ENCODE results near the gene PTGER4.
"Not testable (repeated sequence)": the region's sequence is repeated elsewhere in the genome, so short reads cannot be mapped to it uniquely, and the experiment has no call there.

Gene PTGER4

GRCh38 chr5:40687321-40687720 lies 7.6 kb downstream of the PTGER4 start:
- ATAC-seq (replicated peaks; ENCODE audit: extremely low read depth, poor library complexity, severe bottlenecking) (peak; percentile 41), DNase-seq (ENCODE audit: low spot score in 2 of 2) (no peak)
- no peaks in the 10 kb centered on the region for H3K9me3 Mint-ChIP-seq
- peak overlapping the region; percentile 99 for H3K4me3 Mint-ChIP-seq
- H3K27me3 Mint-ChIP-seq: no peaks in the 10 kb centered on the region
- peaks cover 90% of the 10 kb centered on the region for H3K4me1 Mint-ChIP-seq
- peaks cover 58% of the 10 kb centered on the region for H3K36me3 Mint-ChIP-seq (ENCODE audit: insufficient read depth)
- H3K27ac Mint-ChIP-seq (ENCODE audit: low read depth): peak overlapping the region; percentile 90

- ATAC-seq (replicated peaks; ENCODE audit: extremely low read depth, poor library complexity, severe bottlenecking): peak; percentile 76
- H3K4me1 Mint-ChIP-seq: peaks cover 83% of the 10 kb centered on the region
- no peaks in the 10 kb centered on the region for H3K27me3 Mint-ChIP-seq
- peaks cover 60% of the 10 kb centered on the region for H3K36me3 Mint-ChIP-seq (ENCODE audit: insufficient read depth)
- H3K27ac Mint-ChIP-seq (ENCODE audit: low read depth): peak overlapping the region; percentile 90
- DNase-seq (ENCODE audit: low spot score in 2 of 2): peak; percentile 79 to 82
- H3K9me3 Mint-ChIP-seq: no peaks in the 10 kb centered on the region
- peak overlapping the region; percentile 99 for H3K4me3 Mint-ChIP-seq
These were observed 8.5 kb downstream of the PTGER4 start for GRCh38 chr5:40688127-40688761.

GRCh38 chr5:40688996-40689395 lies 9.3 kb downstream of the PTGER4 start:
- no peak for DNase-seq (ENCODE audit: low spot score in 2 of 2)
- H3K36me3 Mint-ChIP-seq (ENCODE audit: insufficient read depth): peaks cover 60% of the 10 kb centered on the region
- peak overlapping the region; percentile 17 for H3K4me3 Mint-ChIP-seq
- no peaks in the 10 kb centered on the region for H3K9me3 Mint-ChIP-seq
- no peaks in the 10 kb centered on the region for H3K27me3 Mint-ChIP-seq
- peak overlapping the region; percentile 90 for H3K27ac Mint-ChIP-seq (ENCODE audit: low read depth)
- peaks cover 75% of the 10 kb centered on the region for H3K4me1 Mint-ChIP-seq
- ATAC-seq (replicated peaks; ENCODE audit: extremely low read depth, poor library complexity, severe bottlenecking): no peak

GRCh38 chr5:40689438-40689837 lies 9.7 kb downstream of the PTGER4 start:
- H3K27ac Mint-ChIP-seq (ENCODE audit: low read depth): peak overlapping the region; percentile 90
- H3K4me3 Mint-ChIP-seq: peak overlapping the region; percentile 17
- H3K36me3 Mint-ChIP-seq (ENCODE audit: insufficient read depth): peaks cover 64% of the 10 kb centered on the region
- H3K4me1 Mint-ChIP-seq: peaks cover 71% of the 10 kb centered on the region
- DNase-seq (ENCODE audit: low spot score in 2 of 2) (no peak), ATAC-seq (replicated peaks; ENCODE audit: extremely low read depth, poor library complexity, severe bottlenecking) (no peak)
- no peaks in the 10 kb centered on the region for H3K27me3 Mint-ChIP-seq
- H3K9me3 Mint-ChIP-seq: no peaks in the 10 kb centered on the region

GRCh38 chr5:40690267-40690666 lies 10.6 kb downstream of the PTGER4 start:
- Mint-ChIP-seq H3K4me1 (peaks cover 65% of the 10 kb centered on the region), H3K9me3 (no peaks in the 10 kb centered on the region), H3K27me3 (no peaks in the 10 kb centered on the region), H3K27ac (ENCODE audit: low read depth) (peak overlapping the region; percentile 25), H3K36me3 (ENCODE audit: insufficient read depth) (peaks cover 70% of the 10 kb centered on the region), H3K4me3 (no peak overlapping the region)
- DNase-seq (ENCODE audit: low spot score in 2 of 2): no peak
- no peak for ATAC-seq (replicated peaks; ENCODE audit: extremely low read depth, poor library complexity, severe bottlenecking)

GRCh38 chr5:40691894-40692293 lies 12.2 kb downstream of the PTGER4 start:
- Mint-ChIP-seq H3K9me3 (no peaks in the 10 kb centered on the region), H3K27ac (ENCODE audit: low read depth) (peak overlapping the region; percentile 10), H3K27me3 (no peaks in the 10 kb centered on the region), H3K4me3 (no peak overlapping the region), H3K36me3 (ENCODE audit: insufficient read depth) (peaks cover 75% of the 10 kb centered on the region), H3K4me1 (peaks cover 54% of the 10 kb centered on the region)
- no peak for ATAC-seq (replicated peaks; ENCODE audit: extremely low read depth, poor library complexity, severe bottlenecking)
- no peak for DNase-seq (ENCODE audit: low spot score in 2 of 2)

- Mint-ChIP-seq H3K4me1 (peaks cover 31% of the 10 kb centered on the region), H3K36me3 (ENCODE audit: insufficient read depth) (peaks cover 57% of the 10 kb centered on the region), H3K9me3 (no peaks in the 10 kb centered on the region), H3K27me3 (no peaks in the 10 kb centered on the region), H3K4me3 (no peak overlapping the region), H3K27ac (ENCODE audit: low read depth) (no peak overlapping the region)
- no peak for ATAC-seq (replicated peaks; ENCODE audit: extremely low read depth, poor library complexity, severe bottlenecking)
- no peak for DNase-seq (ENCODE audit: low spot score in 2 of 2)
These were observed 14.7 kb downstream of the PTGER4 start for GRCh38 chr5:40694433-40694832.

GRCh38 chr5:40700116-40700782 lies 20.5 kb downstream of the PTGER4 start:
- Mint-ChIP-seq H3K4me3 (no peak overlapping the region), H3K36me3 (ENCODE audit: insufficient read depth) (peaks cover 21% of the 10 kb centered on the region), H3K9me3 (peaks cover 26% of the 10 kb centered on the region), H3K4me1 (peaks cover 16% of the 10 kb centered on the region), H3K27ac (ENCODE audit: low read depth) (no peak overlapping the region), H3K27me3 (no peaks in the 10 kb centered on the region)
- ATAC-seq (replicated peaks; ENCODE audit: extremely low read depth, poor library complexity, severe bottlenecking) (no peak), DNase-seq (ENCODE audit: low spot score in 2 of 2) (no peak)

GRCh38 chr5:40702027-40702426 lies 22.3 kb downstream of the PTGER4 start:
- H3K27ac Mint-ChIP-seq (ENCODE audit: low read depth); H3K4me1 Mint-ChIP-seq; ATAC-seq (replicated peaks; ENCODE audit: extremely low read depth, poor library complexity, severe bottlenecking); H3K4me3 Mint-ChIP-seq; DNase-seq (ENCODE audit: low spot score in 2 of 2); H3K27me3 Mint-ChIP-seq: not testable (repeated sequence)
- Mint-ChIP-seq H3K9me3 (peaks cover 30% of the 10 kb centered on the region), H3K36me3 (ENCODE audit: insufficient read depth) (peaks cover 12% of the 10 kb centered on the region)

- H3K4me3 Mint-ChIP-seq, H3K27me3 Mint-ChIP-seq: not testable (repeated sequence)
These were observed 25.8 kb downstream of the PTGER4 start for GRCh38 chr5:40705484-40705883.

GRCh38 chr5:40710575-40710974 lies 30.9 kb downstream of the PTGER4 start:
- DNase-seq (ENCODE audit: low spot score in 2 of 2); H3K27me3 Mint-ChIP-seq; H3K4me3 Mint-ChIP-seq; ATAC-seq (replicated peaks; ENCODE audit: extremely low read depth, poor library complexity, severe bottlenecking); H3K36me3 Mint-ChIP-seq (ENCODE audit: insufficient read depth); H3K9me3 Mint-ChIP-seq; H3K27ac Mint-ChIP-seq (ENCODE audit: low read depth): not testable (repeated sequence)
- peaks cover 12% of the 10 kb centered on the region for H3K4me1 Mint-ChIP-seq

More at GRCh38 chr5:40705484-40705883, 25.8 kb downstream of the PTGER4 start:
- ATAC-seq (replicated peaks; ENCODE audit: extremely low read depth, poor library complexity, severe bottlenecking); H3K36me3 Mint-ChIP-seq (ENCODE audit: insufficient read depth); DNase-seq (ENCODE audit: low spot score in 2 of 2); H3K27ac Mint-ChIP-seq (ENCODE audit: low read depth): not testable (repeated sequence)
- H3K4me1 Mint-ChIP-seq: peaks cover 21% of the 10 kb centered on the region
- H3K9me3 Mint-ChIP-seq: peaks cover 30% of the 10 kb centered on the region

GRCh38 chr5:40714001-40714400 lies 34.3 kb downstream of the PTGER4 start:
- DNase-seq (ENCODE audit: low spot score in 2 of 2) (no peak), ATAC-seq (replicated peaks; ENCODE audit: extremely low read depth, poor library complexity, severe bottlenecking) (no peak)
- Mint-ChIP-seq H3K36me3 (ENCODE audit: insufficient read depth) (peaks cover 13% of the 10 kb centered on the region), H3K9me3 (no peaks in the 10 kb centered on the region), H3K27ac (ENCODE audit: low read depth) (no peak overlapping the region), H3K4me1 (peaks cover 7% of the 10 kb centered on the region), H3K27me3 (no peaks in the 10 kb centered on the region), H3K4me3 (no peak overlapping the region)

GRCh38 chr5:40716000-40716399 lies 36.3 kb downstream of the PTGER4 start:
- Mint-ChIP-seq H3K4me1 (peaks cover 7% of the 10 kb centered on the region), H3K27me3 (no peaks in the 10 kb centered on the region), H3K9me3 (no peaks in the 10 kb centered on the region), H3K36me3 (ENCODE audit: insufficient read depth) (peaks cover 19% of the 10 kb centered on the region), H3K4me3 (no peak overlapping the region), H3K27ac (ENCODE audit: low read depth) (no peak overlapping the region)
- DNase-seq (ENCODE audit: low spot score in 2 of 2) (no peak), ATAC-seq (replicated peaks; ENCODE audit: extremely low read depth, poor library complexity, severe bottlenecking) (no peak)

All from central memory CD8-positive, alpha-beta T cell (primary cell).